ENCODE data around the gene MYOCOS. TPM values are rescaled to one million over a fixed set of nuclear protein-coding genes. Genes with fewer than 3 reads are reported as not detected.

MYOCOS gene
- total RNA-seq, 1 experiment from 2014 or later: not detected

DNA sequence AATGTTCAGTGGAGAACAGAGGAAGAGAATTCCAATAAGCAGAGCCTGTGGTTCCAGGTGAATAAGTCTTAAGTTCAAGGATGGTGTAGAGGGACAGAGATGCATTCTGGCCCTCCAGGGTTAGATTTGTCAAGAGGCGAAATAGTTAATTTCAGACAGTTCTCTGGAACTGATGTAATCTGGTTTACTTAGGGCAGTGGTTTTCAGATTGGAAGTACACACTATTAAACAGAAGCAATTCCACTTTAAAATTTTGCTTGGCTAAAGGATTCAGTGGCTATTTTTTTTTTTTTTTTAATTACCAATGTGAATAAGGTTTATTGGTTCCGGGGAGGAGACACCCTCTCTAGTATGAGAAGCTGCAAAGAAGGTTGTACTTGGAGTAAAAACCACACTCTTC, 25.3 kb upstream of the MYOCOS start:
- Histone ChIP-seq H3K4me1 (ENCODE audit: control insufficient read depth in 1 of 2, insufficient read depth in 2 of 2, low read length in 2 of 2) (no peaks in the 10 kb centered on the region), H4K20me1 (ENCODE audit: insufficient read depth) (no peaks in the 10 kb centered on the region), H3K9me3 (ENCODE audit: control insufficient read depth in 1 of 2, insufficient read depth in 1 of 2, low read depth in 1 of 2, low read length in 2 of 2) (no peaks in the 10 kb centered on the region), H3K9ac (ENCODE audit: low read length) (no peak overlapping the region), H3K27me3 (ENCODE audit: insufficient read depth, low read length) (no peaks in the 10 kb centered on the region), H3K4me3 (replicated peaks in 1 of 2; ENCODE audit: low read depth in 1 of 2, low read length in 2 of 2) (no peak overlapping the region), H3K4me2 (ENCODE audit: low read length) (no peak overlapping the region), H3K9me2 (ENCODE audit: insufficient read depth) (no peaks in the 10 kb centered on the region), H3K27ac (ENCODE audit: low read depth, low read length) (no peak overlapping the region), H3K36me3 (ENCODE audit: control insufficient read depth in 1 of 2, insufficient read depth in 2 of 2, low read length in 2 of 2) (peaks cover under 1 to 9% of the 10 kb centered on the region in 2 experiments; a peak in 2 of 4 replicates), H2AFZ (ENCODE audit: low read depth, low read length, poor library complexity, severe bottlenecking) (no peak overlapping the region), H3K79me2 (ENCODE audit: insufficient read depth, low read length) (no peaks in the 10 kb centered on the region)
- no peak for TF ChIP-seq SP1 (IDR thresholded peaks at IDR 0.05; ENCODE audit: low read depth)
- TF ChIP-seq FOSL1 (IDR thresholded peaks at IDR 0.05; ENCODE audit: low read depth): no peak
- no peak for TF ChIP-seq ZNF274 (IDR thresholded peaks at IDR 0.05; ENCODE audit: low read depth, low read length)
- TF ChIP-seq EZH2 (IDR thresholded peaks at IDR 0.05): no peak
- TF ChIP-seq, protein P1, sequence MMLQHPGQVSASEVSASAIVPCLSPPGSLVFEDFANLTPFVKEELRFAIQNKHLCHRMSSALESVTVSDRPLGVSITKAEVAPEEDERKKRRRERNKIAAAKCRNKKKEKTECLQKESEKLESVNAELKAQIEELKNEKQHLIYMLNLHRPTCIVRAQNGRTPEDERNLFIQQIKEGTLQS (IDR thresholded peaks at IDR 0.05): no peak
- no peak for TF ChIP-seq SRF (IDR thresholded peaks at IDR 0.05; ENCODE audit: low read depth)
- TF ChIP-seq JUND (IDR thresholded peaks at IDR 0.05): no peak
- no peak for TF ChIP-seq SIN3A (IDR thresholded peaks at IDR 0.05; ENCODE audit: low read depth)
- no peak for TF ChIP-seq POLR2AphosphoS5 (IDR thresholded peaks at IDR 0.05; ENCODE audit: low read depth, low read length)
- TF ChIP-seq, protein P2, sequence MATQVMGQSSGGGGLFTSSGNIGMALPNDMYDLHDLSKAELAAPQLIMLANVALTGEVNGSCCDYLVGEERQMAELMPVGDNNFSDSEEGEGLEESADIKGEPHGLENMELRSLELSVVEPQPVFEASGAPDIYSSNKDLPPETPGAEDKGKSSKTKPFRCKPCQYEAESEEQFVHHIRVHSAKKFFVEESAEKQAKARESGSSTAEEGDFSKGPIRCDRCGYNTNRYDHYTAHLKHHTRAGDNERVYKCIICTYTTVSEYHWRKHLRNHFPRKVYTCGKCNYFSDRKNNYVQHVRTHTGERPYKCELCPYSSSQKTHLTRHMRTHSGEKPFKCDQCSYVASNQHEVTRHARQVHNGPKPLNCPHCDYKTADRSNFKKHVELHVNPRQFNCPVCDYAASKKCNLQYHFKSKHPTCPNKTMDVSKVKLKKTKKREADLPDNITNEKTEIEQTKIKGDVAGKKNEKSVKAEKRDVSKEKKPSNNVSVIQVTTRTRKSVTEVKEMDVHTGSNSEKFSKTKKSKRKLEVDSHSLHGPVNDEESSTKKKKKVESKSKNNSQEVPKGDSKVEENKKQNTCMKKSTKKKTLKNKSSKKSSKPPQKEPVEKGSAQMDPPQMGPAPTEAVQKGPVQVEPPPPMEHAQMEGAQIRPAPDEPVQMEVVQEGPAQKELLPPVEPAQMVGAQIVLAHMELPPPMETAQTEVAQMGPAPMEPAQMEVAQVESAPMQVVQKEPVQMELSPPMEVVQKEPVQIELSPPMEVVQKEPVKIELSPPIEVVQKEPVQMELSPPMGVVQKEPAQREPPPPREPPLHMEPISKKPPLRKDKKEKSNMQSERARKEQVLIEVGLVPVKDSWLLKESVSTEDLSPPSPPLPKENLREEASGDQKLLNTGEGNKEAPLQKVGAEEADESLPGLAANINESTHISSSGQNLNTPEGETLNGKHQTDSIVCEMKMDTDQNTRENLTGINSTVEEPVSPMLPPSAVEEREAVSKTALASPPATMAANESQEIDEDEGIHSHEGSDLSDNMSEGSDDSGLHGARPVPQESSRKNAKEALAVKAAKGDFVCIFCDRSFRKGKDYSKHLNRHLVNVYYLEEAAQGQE (IDR thresholded peaks at IDR 0.05; ENCODE audit: low read depth): no peak
- TF ChIP-seq, protein P3, sequence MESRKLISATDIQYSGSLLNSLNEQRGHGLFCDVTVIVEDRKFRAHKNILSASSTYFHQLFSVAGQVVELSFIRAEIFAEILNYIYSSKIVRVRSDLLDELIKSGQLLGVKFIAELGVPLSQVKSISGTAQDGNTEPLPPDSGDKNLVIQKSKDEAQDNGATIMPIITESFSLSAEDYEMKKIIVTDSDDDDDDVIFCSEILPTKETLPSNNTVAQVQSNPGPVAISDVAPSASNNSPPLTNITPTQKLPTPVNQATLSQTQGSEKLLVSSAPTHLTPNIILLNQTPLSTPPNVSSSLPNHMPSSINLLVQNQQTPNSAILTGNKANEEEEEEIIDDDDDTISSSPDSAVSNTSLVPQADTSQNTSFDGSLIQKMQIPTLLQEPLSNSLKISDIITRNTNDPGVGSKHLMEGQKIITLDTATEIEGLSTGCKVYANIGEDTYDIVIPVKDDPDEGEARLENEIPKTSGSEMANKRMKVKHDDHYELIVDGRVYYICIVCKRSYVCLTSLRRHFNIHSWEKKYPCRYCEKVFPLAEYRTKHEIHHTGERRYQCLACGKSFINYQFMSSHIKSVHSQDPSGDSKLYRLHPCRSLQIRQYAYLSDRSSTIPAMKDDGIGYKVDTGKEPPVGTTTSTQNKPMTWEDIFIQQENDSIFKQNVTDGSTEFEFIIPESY (IDR thresholded peaks at IDR 0.05; ENCODE audit: extremely low read depth, insufficient replicate concordance, low read length): no peak
- no peak for TF ChIP-seq EGR1 (IDR thresholded peaks at IDR 0.05; ENCODE audit: low read depth)
- no peak for TF ChIP-seq YY1 (IDR thresholded peaks at IDR 0.05; ENCODE audit: extremely low read depth, insufficient replicate concordance, low read depth, low read length)
- TF ChIP-seq RAD21 (IDR thresholded peaks at IDR 0.05; ENCODE audit: low read depth): no peak
- no peak for TF ChIP-seq EZH2phosphoT487 (IDR thresholded peaks at IDR 0.05; ENCODE audit: borderline replicate concordance)
- no peak for TF ChIP-seq CBX3 (IDR thresholded peaks at IDR 0.05; ENCODE audit: low read depth)
- ChIA-PET RAD21 (ENCODE audit: low non-redundant PET in 1 of 2, low total read pairs in 2 of 2, uncharacterized antibody in 2 of 2, unreplicated experiment in 2 of 2) (no interaction called here), POLR2A (no interaction called here), CTCF (no interaction called here)
- DNase-seq (ENCODE audit: low read depth, low spot score): no peak
- no TSS peak for BruUV-seq (replicated peaks)
- intact Hi-C loops (cut with micrococcal nuclease): no loop called here
- ATAC-seq: no peak
